Testis (tissue), 3 donors: Measurements from ENCODE around the gene PPP2R5D. TPM values are rescaled to one million over a fixed set of nuclear protein-coding genes. Genes with fewer than 3 reads are reported as not detected.
A peak's percentile ranks its signal among the peaks of the same experiment; 100 is the strongest.

Experiments
- DNase-seq: peaks from one replicate; pipeline ENCODE4 v3.0.0-alpha.2; 2019
- H3K27ac ChIP-seq, 2 donors: fragments of 200-600 bp; sonication (generic); one replicate each; pipeline ENCODE4 v1.5.1; 2019
- H3K27me3 ChIP-seq: fragments of 200-600 bp; sonication (generic); one replicate; pipeline ENCODE4 v1.5.1; 2019
- H3K36me3 ChIP-seq: fragments of 200-600 bp; sonication (generic); one replicate; pipeline ENCODE4 v1.5.1; 2017; ENCODE audit warnings: low read depth; ENCODE audit errors: missing control alignments
- H3K4me1 ChIP-seq: fragments of 200-600 bp; sonication (generic); one replicate; pipeline ENCODE4 v1.5.1; 2019
- H3K4me3 ChIP-seq, 2 donors: fragments of 200-600 bp; sonication (generic); one replicate each; pipeline ENCODE4 v1.5.1; 2017 to 2019
- H3K9me3 ChIP-seq: fragments of 200-600 bp; sonication (generic); one replicate; pipeline ENCODE4 v1.5.1; 2017
- POLR2A ChIP-seq: fragments of 450-650 bp; IDR thresholded peaks from one replicate; pipeline ENCODE4 v1.6.1; 2017; ENCODE audit warnings: antibody characterized with exemption, mild to moderate bottlenecking, moderate library complexity
- WGBS, 2 donors: methylation state at CpG; one replicate each; pipeline ENCODE4 v1.1.5; 2018; 5-methylcytosine and 5-hydroxymethylcytosine counted together
- intact Hi-C: fragments of 100-400 bp; cut with DNase I; formaldehyde crosslinking; loops from one replicate; pipeline ENCODE4 v1.15.1; 2023; ENCODE audit warnings: low total_unique reads
- polyA plus RNA-seq: library from polyadenylated mRNA; stranded (reverse); fragments of 350-450 nt; fragmentation: Illumina TruSeq; extraction: RNeasy Lipid Tissue Mini Kit (QIAGEN cat#74804); gene quantifications from one replicate; pipeline ENCODE4 v1.2.3, GENCODE V29; 2014; ENCODE audit warnings: low read depth, low replicate concordance; ENCODE audit not compliant: insufficient read depth
- total RNA-seq, 2 donors: library from RNA; depleted of rRNA; stranded (reverse); fragments of >200 nt; gene quantifications; one replicate each; pipeline ENCODE4 v1.2.3, GENCODE V29; 2016
- TF ChIP-seq, protein P1 (sequence below), 3 experiments: fragments of 450-650 bp in 2 of 3; fragments of 200-600 bp in 1 of 3; sonication (generic) in 1 of 3; IDR thresholded peaks; one replicate each; pipeline ENCODE4 v1.5.1; 2016 to 2019; ENCODE audit warnings: antibody characterized with exemption in 3 of 3, mild to moderate bottlenecking in 2 of 3, moderate library complexity in 1 of 3

PPP2R5D gene
- total and polyA plus RNA-seq, 3 donors from 2014 or later = 73.4 to 82.5 (median 74.5) TPM

DNA sequence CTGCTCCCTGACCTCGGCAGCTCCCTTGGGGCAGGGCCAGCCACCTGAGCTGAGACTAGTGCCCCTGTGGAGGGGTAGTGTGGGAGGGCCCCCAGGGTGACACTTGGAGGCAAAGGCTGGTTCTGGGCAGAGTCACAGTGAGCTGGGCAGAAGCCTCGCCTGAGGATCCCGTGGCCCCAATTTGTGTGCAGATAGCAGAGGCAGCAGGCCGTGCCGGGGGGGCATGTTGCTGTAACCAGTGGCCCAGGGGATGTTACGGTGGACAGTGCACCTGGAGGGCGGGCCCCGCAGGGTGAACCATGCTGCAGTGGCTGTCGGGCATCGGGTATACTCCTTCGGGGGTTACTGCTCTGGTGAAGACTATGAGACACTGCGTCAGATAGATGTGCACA is 32.6 kb downstream of the PPP2R5D start:
- H3K4me1 ChIP-seq = peaks cover 37% of the 10 kb centered on the region
- peak overlapping the region; percentile 3 to 21 for H3K27ac ChIP-seq
- H3K27me3 ChIP-seq = no peaks in the 10 kb centered on the region
- no peak overlapping the region for H3K4me3 ChIP-seq
- 81 to 87% methylated on average over 3 to 12 of the region's 12 CpGs for WGBS, 2 donors
- no peaks in the 10 kb centered on the region for H3K9me3 ChIP-seq
- H3K36me3 ChIP-seq = no peaks in the 10 kb centered on the region
- no peak for DNase-seq
- TF ChIP-seq, protein P1, sequence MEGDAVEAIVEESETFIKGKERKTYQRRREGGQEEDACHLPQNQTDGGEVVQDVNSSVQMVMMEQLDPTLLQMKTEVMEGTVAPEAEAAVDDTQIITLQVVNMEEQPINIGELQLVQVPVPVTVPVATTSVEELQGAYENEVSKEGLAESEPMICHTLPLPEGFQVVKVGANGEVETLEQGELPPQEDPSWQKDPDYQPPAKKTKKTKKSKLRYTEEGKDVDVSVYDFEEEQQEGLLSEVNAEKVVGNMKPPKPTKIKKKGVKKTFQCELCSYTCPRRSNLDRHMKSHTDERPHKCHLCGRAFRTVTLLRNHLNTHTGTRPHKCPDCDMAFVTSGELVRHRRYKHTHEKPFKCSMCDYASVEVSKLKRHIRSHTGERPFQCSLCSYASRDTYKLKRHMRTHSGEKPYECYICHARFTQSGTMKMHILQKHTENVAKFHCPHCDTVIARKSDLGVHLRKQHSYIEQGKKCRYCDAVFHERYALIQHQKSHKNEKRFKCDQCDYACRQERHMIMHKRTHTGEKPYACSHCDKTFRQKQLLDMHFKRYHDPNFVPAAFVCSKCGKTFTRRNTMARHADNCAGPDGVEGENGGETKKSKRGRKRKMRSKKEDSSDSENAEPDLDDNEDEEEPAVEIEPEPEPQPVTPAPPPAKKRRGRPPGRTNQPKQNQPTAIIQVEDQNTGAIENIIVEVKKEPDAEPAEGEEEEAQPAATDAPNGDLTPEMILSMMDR (IDR thresholded peaks at IDR 0.05) = no peak
- TF ChIP-seq POLR2A = no peak
- intact Hi-C loops = no loop called here

DNA sequence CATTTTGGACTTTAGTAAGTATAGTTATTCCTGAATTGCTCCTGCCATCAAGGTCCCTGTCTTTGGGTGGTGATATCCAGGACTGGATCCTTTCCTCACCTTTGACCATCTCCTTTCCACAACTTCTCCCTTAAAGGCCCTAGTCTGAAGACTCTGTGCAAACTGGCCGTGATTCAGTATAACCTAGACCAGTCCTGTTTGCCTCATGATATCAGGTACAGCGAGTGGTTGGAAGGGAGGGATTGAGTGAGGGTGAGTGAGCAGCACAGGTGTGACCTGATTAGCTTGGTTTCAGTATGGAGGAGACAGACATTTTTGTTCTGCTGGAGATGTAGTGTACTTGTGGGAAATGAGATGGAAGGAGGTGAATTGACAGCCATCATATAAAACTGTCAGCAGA is 34.8 kb downstream of the PPP2R5D start:
- TF ChIP-seq, protein P1 (IDR thresholded peaks at IDR 0.05) = no peak
- TF ChIP-seq POLR2A = no peak
- Histone ChIP-seq H3K4me3 (no peak overlapping the region), H3K27me3 (no peaks in the 10 kb centered on the region), H3K9me3 (no peaks in the 10 kb centered on the region), H3K36me3 (no peaks in the 10 kb centered on the region), H3K4me1 (peaks cover 29% of the 10 kb centered on the region), H3K27ac (no peak overlapping the region)
- 85 to 86% methylated on average over 2 of the region's 2 CpGs for WGBS, 2 donors
- DNase-seq = no peak
- intact Hi-C loops = no loop called here

DNA sequence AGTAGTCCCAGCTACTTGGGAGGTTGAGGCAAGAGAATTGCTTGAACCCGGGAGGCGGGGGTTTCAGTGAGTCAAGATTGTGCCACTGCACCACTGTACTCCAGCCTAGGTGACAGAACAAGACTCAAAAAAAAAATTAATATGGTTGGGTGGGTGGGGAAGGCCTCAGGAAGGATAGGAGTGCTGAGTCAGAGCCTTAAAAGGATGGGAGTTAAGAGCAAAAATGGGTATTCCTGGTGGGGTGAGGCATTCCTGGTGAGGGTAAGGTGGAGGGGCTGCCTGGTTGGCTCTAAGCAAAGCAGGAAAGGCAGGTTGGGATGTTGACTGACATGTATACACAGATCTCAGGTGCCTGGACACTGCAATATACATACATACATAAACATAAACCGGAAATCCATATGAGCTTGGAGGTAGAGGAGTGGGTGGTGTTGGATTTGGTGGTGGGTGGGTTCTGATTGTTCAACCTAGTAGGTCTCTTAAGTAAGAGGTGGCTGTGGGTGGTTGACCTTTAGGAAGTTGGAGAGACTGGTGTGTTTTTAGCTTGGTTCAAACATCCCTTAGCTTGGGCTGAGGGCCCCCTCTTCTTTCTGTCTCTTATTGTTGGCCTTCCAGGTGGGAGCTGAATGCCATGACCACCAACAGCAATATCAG is 35.8 kb downstream of the PPP2R5D start:
- 95 to 100% methylated on average over 3 of the region's 3 CpGs for WGBS, 2 donors
- Histone ChIP-seq H3K4me1 (peaks cover 23% of the 10 kb centered on the region), H3K27ac (peak overlapping the region in 1 of 2 donors; percentile 88), H3K27me3 (no peaks in the 10 kb centered on the region), H3K36me3 (no peaks in the 10 kb centered on the region), H3K4me3 (no peak overlapping the region), H3K9me3 (no peaks in the 10 kb centered on the region)
- intact Hi-C loops = no loop called here
- TF ChIP-seq, protein P1 (IDR thresholded peaks at IDR 0.05) = no peak
- TF ChIP-seq POLR2A = no peak
- DNase-seq = no peak

DNA sequence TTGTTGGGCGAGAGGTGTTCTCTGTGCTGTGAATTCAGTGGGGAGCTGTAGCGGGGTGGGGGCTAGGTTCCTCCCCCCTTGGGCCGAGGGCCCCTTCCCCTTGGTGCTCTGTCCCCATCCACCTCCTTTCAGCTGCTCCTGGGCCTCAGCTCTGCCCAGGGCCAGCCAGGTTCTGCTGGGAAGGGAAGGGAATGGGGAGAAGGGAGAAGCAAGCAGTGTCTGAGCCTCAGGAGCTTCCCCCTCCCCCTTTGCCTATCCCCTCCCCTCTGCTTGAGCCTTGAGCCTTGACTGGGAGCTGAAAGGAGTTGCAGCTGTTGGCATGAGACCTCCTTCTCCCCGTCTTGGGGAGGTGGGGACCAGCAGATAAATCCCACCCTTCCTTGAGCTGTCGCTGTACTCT is 36.5 kb downstream of the PPP2R5D start:
- Histone ChIP-seq H3K27ac (peak overlapping the region; percentile 40 to 88), H3K27me3 (no peaks in the 10 kb centered on the region), H3K4me3 (peak overlapping the region; percentile 84 to 92), H3K9me3 (no peaks in the 10 kb centered on the region), H3K4me1 (peaks cover 17% of the 10 kb centered on the region), H3K36me3 (no peaks in the 10 kb centered on the region)
- 36 to 40% methylated on average over 5 of the region's 5 CpGs for WGBS, 2 donors
- TF ChIP-seq, protein P1 (IDR thresholded peaks at IDR 0.05) = no peak
- TF ChIP-seq POLR2A = no peak
- intact Hi-C loops = no loop called here
- DNase-seq = no peak
